GM23338 (cell line): Measurements from ENCODE around the gene AGBL2.

Source experiments
- CTCF ChIP-seq, 2 experiments: fragments of 200-600 bp in 1 of 2; sonication (generic) in 1 of 2; conservative IDR thresholded peaks; 2 replicates each; pipeline versions ENCODE4 v1.5.1 to v1.6.1; 2016 to 2017; ENCODE audit warnings: antibody characterized with exemption in 2 of 2, low read depth in 2 of 2, mild to moderate bottlenecking in 2 of 2, moderate library complexity in 1 of 2
- JUNB ChIP-seq: IDR thresholded peaks from one replicate; pipeline ENCODE4 v1.6.1; 2016; ENCODE audit warnings: antibody characterized with exemption; ENCODE audit not compliant: unreplicated experiment
- REST ChIP-seq: IDR thresholded peaks from one replicate; pipeline ENCODE4 v1.6.1; 2018; ENCODE audit warnings: antibody characterized with exemption; ENCODE audit not compliant: unreplicated experiment

- TF ChIP-seq JUNB (no peak), CTCF (conservative IDR thresholded peaks at IDR 0.05; ENCODE audit: low read depth in 2 of 2) (no peak), REST (no peak)
These were observed 7.9 kb upstream of the AGBL2 start for GRCh38 chr11:47723041-47723440.
